Stimulated activated CD4-positive, alpha-beta T cell treated with anti-CD3 and anti-CD28 coated beads, TNF-alpha, amount 100 ng/mL, for 1 hour (primary cell): Measurements from ENCODE around the gene WASF3.
"Not testable (repeated sequence)": the region's sequence is repeated elsewhere in the genome, so short reads cannot be mapped to it uniquely, and the experiment has no call there.

Experiments used
- DNase-seq, 3 donors: peaks; one replicate each; pipeline ENCODE4 v3.0.0-alpha.2; 2020; ENCODE audit warnings: low read depth in 3 of 3, low spot score in 1 of 3

Gene WASF3

DNA sequence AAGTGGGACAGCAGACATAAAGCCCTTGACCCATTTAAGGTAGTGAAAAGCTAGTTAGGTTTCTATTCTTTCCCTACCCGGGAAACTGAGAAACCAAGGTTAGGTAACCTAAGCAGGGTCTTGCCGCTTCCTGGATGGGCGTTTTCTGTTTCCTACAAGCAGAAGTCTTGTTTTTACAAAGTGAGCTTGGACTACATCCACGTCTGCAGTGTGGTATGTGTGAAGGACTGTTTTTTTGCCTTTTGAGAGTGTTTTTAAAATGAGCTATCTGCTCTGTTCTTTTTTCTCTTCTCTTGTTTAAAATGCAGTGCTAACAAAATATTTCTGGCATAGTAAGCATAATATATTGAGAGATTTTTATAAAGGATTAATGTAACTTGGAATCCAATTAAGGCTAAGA lies 153.7 kb downstream of the WASF3 start:
- no peak for DNase-seq

DNA sequence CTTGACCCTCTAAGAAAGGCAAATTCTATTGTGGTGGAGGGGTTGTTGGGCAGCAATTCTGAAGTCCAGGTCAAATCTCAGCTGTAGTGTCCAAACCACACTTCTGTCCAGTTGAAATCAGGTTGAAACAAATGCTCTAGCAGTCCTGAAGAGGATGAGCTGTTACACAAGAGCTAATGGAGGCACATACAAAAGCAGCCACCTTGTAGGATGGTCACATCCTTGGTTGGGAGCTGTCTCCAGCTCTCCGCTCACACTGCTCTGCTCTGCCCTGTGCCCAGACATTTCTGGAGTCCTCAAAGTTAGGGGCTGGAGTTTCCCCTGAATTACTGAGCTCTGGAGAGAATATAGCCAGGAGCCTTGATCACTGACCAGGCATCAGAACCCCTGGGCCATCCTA lies 155.9 kb downstream of the WASF3 start:
- DNase-seq, result no peak

DNA sequence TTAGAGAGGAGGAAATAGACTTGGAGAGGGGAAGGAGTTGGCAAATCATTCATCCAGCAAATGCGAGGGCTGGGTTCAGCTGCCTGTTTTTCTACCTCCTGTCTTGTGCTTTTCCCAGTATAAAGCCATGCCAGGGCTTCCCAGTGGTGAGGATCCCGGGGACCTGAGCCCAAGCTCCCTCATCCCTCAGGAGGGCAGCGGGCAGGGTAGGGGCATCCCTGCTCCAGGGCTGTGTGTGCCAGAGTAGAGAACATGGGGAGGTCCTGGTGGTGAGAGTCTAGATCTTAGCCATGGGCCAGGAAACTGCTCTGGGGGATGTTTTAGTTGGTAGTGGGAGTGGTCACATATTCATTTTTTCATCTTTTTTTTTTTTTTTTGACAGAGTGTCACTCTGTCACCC lies 159.5 kb downstream of the WASF3 start:
- DNase-seq, result no peak

DNA sequence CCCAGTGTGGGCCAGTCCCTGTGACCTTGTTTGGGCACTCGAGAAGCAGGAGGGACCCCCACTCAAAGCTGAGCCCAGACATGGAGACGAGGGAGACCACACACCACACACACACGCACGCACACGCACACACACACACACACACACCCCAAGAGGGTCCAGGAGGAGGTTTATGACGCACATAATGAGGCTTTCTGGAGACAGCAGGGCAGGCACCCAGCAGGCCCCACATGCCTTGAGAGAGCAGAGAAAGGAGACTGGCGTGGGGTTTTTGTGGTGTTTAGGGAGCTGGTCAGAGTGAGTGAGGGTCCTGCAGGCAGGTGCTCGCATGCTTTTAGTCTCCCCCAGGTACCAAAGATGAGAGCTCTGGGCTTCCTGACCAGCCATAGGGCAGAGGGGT lies 160.7 kb downstream of the WASF3 start:
- DNase-seq, result no peak

DNA sequence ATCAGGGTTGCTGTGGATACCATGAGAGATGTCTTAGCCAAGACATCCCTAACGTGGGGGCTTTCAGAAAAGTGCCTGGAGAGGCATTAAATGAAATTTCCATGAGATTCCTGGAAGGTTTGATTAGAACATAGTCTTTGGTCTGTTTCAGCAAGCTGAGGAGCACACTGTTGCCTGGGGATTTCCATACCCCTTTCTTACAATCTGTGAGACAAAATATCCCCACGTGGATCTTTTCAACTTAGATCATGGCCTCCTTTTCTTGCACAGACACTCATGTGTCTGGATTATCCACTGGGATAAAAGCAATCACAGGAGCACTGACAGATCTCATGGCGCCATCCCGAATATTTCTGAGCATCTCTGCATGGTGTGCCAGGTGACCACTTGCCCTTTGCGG lies 161.4 kb downstream of the WASF3 start:
- DNase-seq, result no peak

DNA sequence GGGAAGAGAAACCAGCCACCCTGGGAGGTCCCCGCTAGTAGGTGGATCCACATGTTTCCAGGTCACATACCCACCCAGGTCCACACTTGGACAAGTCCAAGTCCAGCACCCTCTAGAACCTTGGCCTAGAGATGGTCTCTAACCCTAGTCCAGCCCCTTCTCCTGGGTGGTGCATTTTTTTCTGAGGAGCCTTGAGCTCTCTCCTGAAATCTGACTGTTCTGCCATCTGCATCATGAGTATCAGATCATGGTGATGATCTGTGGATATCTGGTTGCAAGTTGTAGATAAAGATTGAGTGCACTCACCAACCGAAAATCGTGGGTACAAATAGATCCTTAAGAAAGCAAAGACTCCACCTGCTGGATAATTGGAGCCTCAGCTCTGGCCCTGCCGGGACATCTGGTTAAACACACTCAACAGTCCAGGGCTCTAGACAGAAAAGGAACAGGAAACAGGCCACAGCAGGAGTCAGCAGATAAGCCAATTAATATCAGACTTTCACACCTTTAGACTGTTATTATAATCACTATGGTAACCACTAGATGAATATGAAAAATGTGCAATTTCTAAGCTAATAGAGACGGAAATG lies 162.0 kb downstream of the WASF3 start:
- no peak for DNase-seq

DNA sequence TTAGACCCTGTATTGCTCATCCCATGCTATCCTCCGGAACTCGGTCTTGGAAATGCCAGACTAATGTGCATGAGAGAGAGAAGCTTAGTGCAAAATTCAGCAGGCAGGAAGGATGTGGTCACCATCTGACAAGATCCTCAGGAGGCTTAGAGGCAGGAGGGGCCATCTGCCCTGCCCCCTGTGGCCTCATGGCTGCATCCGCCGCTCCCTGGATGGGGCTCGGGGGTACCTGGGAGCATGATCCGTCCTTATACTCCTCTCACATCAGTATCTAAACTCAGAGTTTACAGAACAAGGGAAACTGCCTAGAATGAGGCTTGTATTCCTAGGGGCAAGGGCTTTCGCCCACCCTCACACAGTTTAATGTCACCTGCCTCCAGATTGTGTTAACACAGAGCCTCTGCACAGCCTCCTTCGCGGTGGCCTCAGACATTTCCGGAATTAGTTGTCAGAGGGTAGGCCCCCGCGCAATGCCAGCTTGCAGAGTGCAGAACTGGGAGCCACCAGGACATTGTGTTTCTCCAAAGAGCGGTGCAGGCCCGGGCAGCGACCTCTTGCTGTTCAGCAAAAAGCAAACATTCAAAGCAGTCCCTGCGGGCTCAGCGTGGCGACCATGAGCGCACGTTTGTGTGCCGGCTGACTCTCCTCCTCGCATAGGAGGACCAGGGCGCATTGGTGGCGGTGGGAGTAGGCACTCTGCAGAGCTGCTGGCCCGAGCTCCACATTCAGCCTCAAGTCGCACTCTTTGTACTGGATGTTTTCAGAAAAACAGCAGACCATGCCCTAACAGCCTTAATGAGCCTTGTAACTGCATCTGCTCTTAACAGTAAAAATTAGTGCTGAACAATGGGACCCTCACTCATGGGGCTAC lies 164.0 kb downstream of the WASF3 start:
- peak in 1 of 3 donors; percentile 2 for DNase-seq

DNA sequence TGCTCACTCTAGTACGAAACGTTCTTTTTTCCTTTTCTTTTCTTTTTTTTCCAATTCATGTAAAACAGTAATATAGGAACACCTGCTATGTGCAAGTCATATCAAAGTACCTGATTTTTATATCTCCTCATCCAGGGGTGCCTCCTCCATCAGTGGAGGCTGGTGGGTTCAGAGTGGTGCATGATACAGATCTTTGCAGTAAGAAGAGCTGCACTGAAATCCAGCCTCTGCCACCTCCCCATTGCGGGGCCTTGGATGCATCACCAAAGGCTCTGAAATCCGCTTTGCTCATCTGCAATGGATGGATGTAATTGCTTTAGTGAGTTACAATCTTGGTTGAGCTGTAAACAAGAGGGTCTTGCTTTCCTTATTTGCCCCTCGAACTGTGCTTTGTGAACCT lies 164.8 kb downstream of the WASF3 start:
- DNase-seq, result no peak

DNA sequence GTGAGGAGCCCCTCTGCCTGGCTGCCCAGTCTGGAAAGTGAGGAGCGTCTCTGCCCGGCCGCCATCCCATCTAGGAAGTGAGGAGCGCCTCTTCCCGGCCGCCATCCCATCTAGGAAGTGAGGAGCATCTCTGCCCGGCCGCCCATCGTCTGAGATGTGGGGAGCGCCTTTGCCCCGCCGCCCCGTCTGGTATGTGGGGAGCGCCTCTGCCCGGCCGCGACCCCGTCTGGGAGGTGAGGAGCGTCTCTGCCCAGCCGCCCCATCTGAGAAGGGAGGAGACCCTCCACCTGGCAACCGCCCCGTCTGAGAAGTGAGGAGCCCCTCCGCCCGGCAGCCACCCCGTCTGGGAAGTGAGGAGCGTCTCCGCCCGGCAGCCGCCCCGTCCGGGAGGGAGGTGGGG lies 166.1 kb downstream of the WASF3 start:
- DNase-seq, result not testable (repeated sequence)

DNA sequence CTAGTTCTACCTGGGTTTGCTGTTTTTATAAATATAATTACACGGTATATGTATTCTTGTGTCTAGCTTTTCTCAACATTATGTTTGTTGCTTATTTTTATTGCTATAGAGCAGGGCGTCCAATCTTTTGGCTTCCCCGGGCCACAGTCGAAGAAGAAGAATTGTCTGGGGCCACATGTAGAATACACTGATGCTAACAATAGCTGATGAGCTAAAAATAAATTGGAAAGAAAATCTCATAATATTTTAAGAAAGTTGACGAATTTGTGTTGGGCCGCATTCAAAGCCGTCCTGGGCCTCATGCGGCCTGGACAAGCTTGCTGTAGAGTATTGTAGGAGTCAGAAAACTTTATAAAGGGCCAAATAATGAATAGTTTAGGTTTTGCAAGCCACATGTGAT lies 169.2 kb downstream of the WASF3 start:
- DNase-seq, result no peak

DNA sequence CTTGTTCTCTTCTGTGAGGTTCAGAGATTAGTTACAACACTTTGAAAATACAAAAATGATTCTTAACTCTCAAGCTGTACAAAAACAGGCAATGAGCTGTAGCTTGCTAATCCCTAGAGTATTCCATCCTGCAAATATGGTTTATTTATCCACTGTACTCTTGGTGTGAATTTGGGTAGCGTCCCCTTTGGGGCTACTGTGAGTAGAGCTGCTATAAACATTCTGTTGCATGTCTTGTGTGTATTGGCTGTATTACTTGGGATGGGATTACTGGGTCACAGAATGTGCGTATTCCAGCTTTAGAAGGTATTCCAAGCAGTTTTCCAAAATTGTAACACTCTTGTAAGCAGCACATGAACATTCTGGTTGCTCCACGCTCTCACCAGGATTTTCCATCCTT lies 169.6 kb downstream of the WASF3 start:
- DNase-seq, result no peak

DNA sequence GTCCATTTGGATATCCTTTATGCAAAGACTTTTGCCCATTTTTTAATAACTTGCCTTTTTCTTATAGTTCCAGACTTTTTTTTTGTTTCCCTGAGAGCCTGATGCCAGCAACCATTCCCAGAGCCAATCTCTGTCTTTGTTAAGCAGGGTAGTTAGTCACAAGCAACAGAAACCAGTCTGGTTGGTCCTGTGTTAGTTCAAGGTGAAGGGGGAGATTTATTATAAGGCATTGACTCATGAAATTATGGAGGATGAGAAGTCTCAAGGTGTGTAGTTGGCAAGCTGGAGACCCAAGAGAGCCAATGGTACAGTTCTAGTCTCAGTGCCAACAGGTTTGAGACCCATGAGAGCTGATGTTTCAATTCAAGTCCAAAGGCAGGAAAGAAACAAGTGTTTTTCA lies 170.2 kb downstream of the WASF3 start:
- DNase-seq, result no peak

DNA sequence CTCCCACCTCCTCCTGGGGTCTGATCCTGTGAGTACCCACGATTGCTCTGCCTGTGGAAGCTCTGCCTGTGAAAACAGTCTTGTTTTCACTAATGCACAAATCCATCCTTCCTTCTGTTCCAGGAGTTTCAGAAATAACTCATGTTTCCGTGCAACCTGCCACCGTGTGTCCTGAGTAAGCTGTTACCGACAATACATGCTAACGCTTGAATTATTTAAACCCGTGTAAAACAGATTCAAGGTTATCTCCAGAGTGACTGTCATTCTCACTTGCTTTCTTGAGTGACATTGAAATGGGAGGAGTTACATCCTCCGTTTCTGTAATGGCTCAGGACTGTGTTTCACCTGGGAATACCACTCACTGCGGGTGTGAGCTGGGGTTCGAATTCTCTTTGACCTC lies 178.2 kb downstream of the WASF3 start:
- no peak for DNase-seq
